ENCODE measurements around the gene CEP57. TPM values are rescaled to one million over a fixed set of nuclear protein-coding genes. Genes with fewer than 3 reads are reported as not detected.

Gene CEP57
- total and polyA plus RNA-seq, 2 of the 4 experiments (the other 2 are of a cell fraction), result 14.5 to 30.5 TPM

DNA sequence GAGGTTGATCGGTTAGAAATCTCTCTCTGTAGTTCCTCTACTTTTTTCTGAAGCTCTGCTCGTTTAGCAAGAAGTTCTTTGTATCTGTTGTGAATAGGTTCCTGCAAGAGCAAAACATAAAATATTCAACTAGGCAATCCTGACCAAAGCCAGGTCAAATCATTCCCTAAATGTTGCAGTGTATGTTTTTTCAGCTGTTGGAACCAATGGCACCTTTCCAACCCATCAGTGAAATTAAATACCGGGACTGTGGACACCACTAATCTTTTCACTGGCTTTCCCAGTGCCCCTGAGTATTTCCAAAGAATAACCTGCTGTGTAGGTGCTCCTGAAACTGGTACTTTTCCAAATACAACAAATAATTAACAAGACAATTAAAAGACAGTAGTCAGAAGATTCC is 45.1 kb downstream of the CEP57 start:
- no TSS peak for BruUV-seq (replicated peaks)
- Histone ChIP-seq H2BK5ac (ENCODE audit: low read depth, low read length, poor library complexity, severe bottlenecking) (no peak overlapping the region), H2BK120ac (ENCODE audit: low read depth, low read length) (peak overlapping the region; percentile 41; the same call in 1 of the 2 replicates), H3K36me3 (ENCODE audit: control insufficient read depth, insufficient read depth, low read length) (peaks cover 6% of the 10 kb centered on the region), H3K14ac (replicated peaks; ENCODE audit: low read depth, low read length) (no peak overlapping the region), H3K4me3 (ENCODE audit: insufficient read depth, low read depth, low read length) (no peak overlapping the region), H2AFZ (replicated peaks; ENCODE audit: low read length, poor library complexity) (no peak overlapping the region), H3K9ac (ENCODE audit: low read depth, low read length) (0 out of 2 replicates have a peak overlapping the region, but pooled peaks have one; percentile 18), H3K9me3 (ENCODE audit: control insufficient read depth, insufficient read depth, low read length) (no peaks in the 10 kb centered on the region), H3K18ac (ENCODE audit: low read depth, low read length) (peak overlapping the region; percentile 75; the same call in 1 of the 2 replicates), H3K4ac (ENCODE audit: low read depth, low read length) (0 out of 2 replicates have a peak overlapping the region, but pooled peaks have one; percentile 14), H3K79me1 (ENCODE audit: low read depth in 1 of 2, low read length in 2 of 2) (peaks cover 2 to 11% of the 10 kb centered on the region in 2 experiments; a peak in 2 of 4 replicates), H3K27ac (ENCODE audit: insufficient read depth, low read length) (peak overlapping the region; percentile 49; the same call in 1 of the 2 replicates), H4K91ac (ENCODE audit: insufficient read depth, low read depth, low read length) (no peak overlapping the region), H2BK15ac (ENCODE audit: low read depth, low read length) (no peak overlapping the region), H2AK5ac (ENCODE audit: low read depth, low read length) (no peak overlapping the region), H4K20me1 (ENCODE audit: insufficient read depth, low read length) (peaks cover 3% of the 10 kb centered on the region; the same call in 1 of the 2 replicates), H3K56ac (ENCODE audit: extremely low read depth, insufficient read depth, low read length) (no peak overlapping the region), H3K23ac (ENCODE audit: low read depth, low read length) (no peak overlapping the region), H3K27me3 (ENCODE audit: control insufficient read depth, insufficient read depth, low read length) (no peaks in the 10 kb centered on the region), H4K8ac (ENCODE audit: low read depth in 2 of 2, low read length in 2 of 2) (peak overlapping the region in 1 of 2 experiments; percentile 10; a peak in 2 of 4 replicates), H3K4me2 (ENCODE audit: low read depth, low read length) (peak overlapping the region; percentile 17; the same call in 1 of the 2 replicates), H3K9me1 (ENCODE audit: insufficient read depth, low read length) (peaks cover 3% of the 10 kb centered on the region), H3K4me1 (ENCODE audit: control insufficient read depth, insufficient read depth, low read length) (peaks cover 13% of the 10 kb centered on the region), H2BK20ac (ENCODE audit: low read depth, low read length) (no peak overlapping the region), H2AK9ac (replicated peaks; ENCODE audit: low read depth, low read length, poor library complexity) (no peak overlapping the region), H4K5ac (ENCODE audit: low read depth, low read length) (peak overlapping the region; percentile 30; the same call in 1 of the 2 replicates)
- in situ Hi-C loops (cut with MboI; ENCODE audit: low sequenced_read_pairs), result no loop called here
- no peak for TF ChIP-seq MAZ (IDR thresholded peaks at IDR 0.05; ENCODE audit: borderline replicate concordance, low read depth, low read length)
- TF ChIP-seq, protein P1, sequence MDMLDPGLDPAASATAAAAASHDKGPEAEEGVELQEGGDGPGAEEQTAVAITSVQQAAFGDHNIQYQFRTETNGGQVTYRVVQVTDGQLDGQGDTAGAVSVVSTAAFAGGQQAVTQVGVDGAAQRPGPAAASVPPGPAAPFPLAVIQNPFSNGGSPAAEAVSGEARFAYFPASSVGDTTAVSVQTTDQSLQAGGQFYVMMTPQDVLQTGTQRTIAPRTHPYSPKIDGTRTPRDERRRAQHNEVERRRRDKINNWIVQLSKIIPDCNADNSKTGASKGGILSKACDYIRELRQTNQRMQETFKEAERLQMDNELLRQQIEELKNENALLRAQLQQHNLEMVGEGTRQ (IDR thresholded peaks at IDR 0.05; ENCODE audit: low read depth, low read length), result no peak
- TF ChIP-seq RFX5 (IDR thresholded peaks at IDR 0.05; ENCODE audit: low read depth, low read length), result no peak
- TF ChIP-seq, protein P2, sequence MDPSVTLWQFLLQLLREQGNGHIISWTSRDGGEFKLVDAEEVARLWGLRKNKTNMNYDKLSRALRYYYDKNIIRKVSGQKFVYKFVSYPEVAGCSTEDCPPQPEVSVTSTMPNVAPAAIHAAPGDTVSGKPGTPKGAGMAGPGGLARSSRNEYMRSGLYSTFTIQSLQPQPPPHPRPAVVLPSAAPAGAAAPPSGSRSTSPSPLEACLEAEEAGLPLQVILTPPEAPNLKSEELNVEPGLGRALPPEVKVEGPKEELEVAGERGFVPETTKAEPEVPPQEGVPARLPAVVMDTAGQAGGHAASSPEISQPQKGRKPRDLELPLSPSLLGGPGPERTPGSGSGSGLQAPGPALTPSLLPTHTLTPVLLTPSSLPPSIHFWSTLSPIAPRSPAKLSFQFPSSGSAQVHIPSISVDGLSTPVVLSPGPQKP (IDR thresholded peaks at IDR 0.05; ENCODE audit: borderline replicate concordance, low read depth, low read length), result no peak
- TF ChIP-seq RCOR1 (IDR thresholded peaks at IDR 0.05; ENCODE audit: insufficient replicate concordance, low read length), result no peak
- no peak for TF ChIP-seq CHD1 (IDR thresholded peaks at IDR 0.05; ENCODE audit: low read depth, low read length)
- TF ChIP-seq NFE2L2 (IDR thresholded peaks at IDR 0.05; ENCODE audit: low read depth, low read length), result no peak
- no peak for TF ChIP-seq FOS (IDR thresholded peaks at IDR 0.05; ENCODE audit: low read depth, low read length)
- TF ChIP-seq RAD21 (IDR thresholded peaks at IDR 0.05; ENCODE audit: low read length), result no peak
- no peak for TF ChIP-seq BHLHE40 (IDR thresholded peaks at IDR 0.05; ENCODE audit: low read depth, low read length)
- TF ChIP-seq CEBPB (IDR thresholded peaks at IDR 0.05; ENCODE audit: low read depth, low read length), result no peak
- TF ChIP-seq SMC3 (IDR thresholded peaks at IDR 0.05; ENCODE audit: low read depth, low read length), result no peak
- ChIA-PET POLR2A (ENCODE audit: unreplicated experiment) (no interaction called here), CTCF (interaction anchor here (0.5 to 2.1 kb wide), 15 partner anchors 9 to 594 kb away, joined by 3 to 16 read pairs (median 4); partner anchors contain the start of genes CEP57, FAM76B and MAML2)
- dilution Hi-C loops (cut with HindIII; ENCODE audit: low sequenced_read_pairs, unreplicated experiment), result no loop called here
- 20% methylated on average over 1 of the region's 3 CpGs; no CpG with 5 or more reads in 1 of the 2 experiments for WGBS, 2 experiments (ENCODE audit: extremely low coverage in 2 of 2, insufficient read length in 1 of 2)
- no peak for ATAC-seq (ENCODE audit: low read depth)
- intact Hi-C loops (cut with micrococcal nuclease), result loop anchor here (5.0 kb wide), 2 partner anchors 157 to 217 kb away; no protein-coding TSS in a partner anchor
- peak; percentile 46 for DNase-seq

All from IMR-90 (cell line).